Vagina (tissue), 2 donors: ENCODE results near the gene CASKIN2.

Experiments used
- CTCF ChIP-seq, 3 experiments: fragments of 450-650 bp in 2 of 3; fragments of 200-600 bp in 1 of 3; sonication (generic) in 1 of 3; IDR thresholded peaks; one replicate each; pipeline ENCODE4 v1.5.1; 2017 to 2019; ENCODE audit warnings: antibody characterized with exemption in 3 of 3, mild to moderate bottlenecking in 2 of 3, moderate library complexity in 2 of 3
- POLR2A ChIP-seq, 2 donors: fragments of 450-650 bp; IDR thresholded peaks; one replicate each; pipeline ENCODE4 v1.6.1; 2017; ENCODE audit warnings: antibody characterized with exemption in 2 of 2, mild to moderate bottlenecking in 2 of 2, moderate library complexity in 2 of 2
- POLR2AphosphoS5 ChIP-seq, 2 donors: sonication (generic); formaldehyde crosslinking; IDR thresholded peaks; one replicate each; pipeline ENCODE4 v1.9.0; 2017; ENCODE audit warnings: antibody characterized with exemption in 2 of 2, mild to moderate bottlenecking in 2 of 2, low read depth in 1 of 2; ENCODE audit not compliant: insufficient read depth in 1 of 2

- TF ChIP-seq CTCF (IDR thresholded peaks at IDR 0.05) (no peak), POLR2A (IDR thresholded peaks at IDR 0.05) (no peak), POLR2AphosphoS5 (IDR thresholded peaks at IDR 0.05; ENCODE audit: insufficient read depth in 1 of 2, low read depth in 1 of 2) (no peak)
Observed at GRCh38 chr17:75535871-75536270, 20.5 kb upstream of the CASKIN2 start.
